NB4 (cell line): ENCODE measurements around the gene KCNN4.

ENCODE experiments used
- DNase-seq: peaks from one replicate; pipeline ENCODE4 v3.0.0; 2010; ENCODE audit warnings: low read depth
- H3K4me3 ChIP-seq: one replicate; pipeline ENCODE4 v1.5.1; 2011; ENCODE audit warnings: mild to moderate bottlenecking, low read depth, low read length, moderate library complexity
- MYC ChIP-seq: IDR thresholded peaks from 2 replicates; pipeline ENCODE4 v1.6.1; 2011; ENCODE audit warnings: low read depth, low read length
- POLR2A ChIP-seq: IDR thresholded peaks from 2 replicates; pipeline ENCODE4 v1.6.1; 2011; ENCODE audit warnings: mild to moderate bottlenecking; ENCODE audit not compliant: insufficient read length; ENCODE audit errors: extremely low read depth
- TF ChIP-seq, protein P1 (sequence below): IDR thresholded peaks from one replicate; pipeline ENCODE4 v1.5.1; 2012; ENCODE audit warnings: low read depth, low read length
- TF ChIP-seq, protein P2 (sequence below): IDR thresholded peaks from 2 replicates; pipeline ENCODE4 v1.6.1; 2011; ENCODE audit warnings: low read depth, low read length

KCNN4 gene

DNA sequence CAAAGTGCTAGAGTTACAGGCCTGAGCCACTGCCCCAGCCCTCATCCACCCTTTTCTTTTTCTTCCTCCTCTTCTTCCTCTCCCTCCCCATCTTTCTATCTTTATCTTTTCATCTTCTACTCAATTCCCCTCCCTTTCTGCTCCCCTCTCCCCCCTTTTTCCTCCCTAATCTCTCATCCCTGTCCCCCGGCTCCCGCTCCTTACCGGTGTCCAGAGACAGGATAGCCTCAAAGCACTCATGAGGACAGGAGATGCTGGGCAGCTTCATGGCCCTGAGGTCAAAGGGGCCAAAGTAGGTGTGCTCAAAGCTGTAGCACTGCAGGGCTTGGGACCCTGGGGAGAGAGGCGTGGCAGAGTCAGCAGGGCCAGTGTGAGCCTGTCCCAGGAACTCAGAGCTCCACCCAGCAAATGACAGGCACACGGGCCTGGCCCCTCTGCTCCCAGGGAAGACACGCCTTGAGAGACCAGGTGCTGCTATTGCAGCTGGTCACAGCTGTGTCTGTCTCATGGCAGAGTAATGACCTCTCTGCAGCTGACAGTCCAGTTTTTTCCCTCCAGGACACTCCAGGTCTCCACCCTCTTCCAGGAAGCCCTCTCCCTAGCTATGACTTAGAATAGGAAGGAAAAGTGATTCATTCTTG, 18.8 kb upstream of the KCNN4 start:
- DNase-seq, result no peak
- TF ChIP-seq, protein P1, sequence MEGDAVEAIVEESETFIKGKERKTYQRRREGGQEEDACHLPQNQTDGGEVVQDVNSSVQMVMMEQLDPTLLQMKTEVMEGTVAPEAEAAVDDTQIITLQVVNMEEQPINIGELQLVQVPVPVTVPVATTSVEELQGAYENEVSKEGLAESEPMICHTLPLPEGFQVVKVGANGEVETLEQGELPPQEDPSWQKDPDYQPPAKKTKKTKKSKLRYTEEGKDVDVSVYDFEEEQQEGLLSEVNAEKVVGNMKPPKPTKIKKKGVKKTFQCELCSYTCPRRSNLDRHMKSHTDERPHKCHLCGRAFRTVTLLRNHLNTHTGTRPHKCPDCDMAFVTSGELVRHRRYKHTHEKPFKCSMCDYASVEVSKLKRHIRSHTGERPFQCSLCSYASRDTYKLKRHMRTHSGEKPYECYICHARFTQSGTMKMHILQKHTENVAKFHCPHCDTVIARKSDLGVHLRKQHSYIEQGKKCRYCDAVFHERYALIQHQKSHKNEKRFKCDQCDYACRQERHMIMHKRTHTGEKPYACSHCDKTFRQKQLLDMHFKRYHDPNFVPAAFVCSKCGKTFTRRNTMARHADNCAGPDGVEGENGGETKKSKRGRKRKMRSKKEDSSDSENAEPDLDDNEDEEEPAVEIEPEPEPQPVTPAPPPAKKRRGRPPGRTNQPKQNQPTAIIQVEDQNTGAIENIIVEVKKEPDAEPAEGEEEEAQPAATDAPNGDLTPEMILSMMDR, result no peak
- no peak for TF ChIP-seq POLR2A
- TF ChIP-seq, protein P2, sequence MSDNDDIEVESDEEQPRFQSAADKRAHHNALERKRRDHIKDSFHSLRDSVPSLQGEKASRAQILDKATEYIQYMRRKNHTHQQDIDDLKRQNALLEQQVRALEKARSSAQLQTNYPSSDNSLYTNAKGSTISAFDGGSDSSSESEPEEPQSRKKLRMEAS, result no peak
- no peak for TF ChIP-seq MYC
- no peak overlapping the region for H3K4me3 ChIP-seq

DNA sequence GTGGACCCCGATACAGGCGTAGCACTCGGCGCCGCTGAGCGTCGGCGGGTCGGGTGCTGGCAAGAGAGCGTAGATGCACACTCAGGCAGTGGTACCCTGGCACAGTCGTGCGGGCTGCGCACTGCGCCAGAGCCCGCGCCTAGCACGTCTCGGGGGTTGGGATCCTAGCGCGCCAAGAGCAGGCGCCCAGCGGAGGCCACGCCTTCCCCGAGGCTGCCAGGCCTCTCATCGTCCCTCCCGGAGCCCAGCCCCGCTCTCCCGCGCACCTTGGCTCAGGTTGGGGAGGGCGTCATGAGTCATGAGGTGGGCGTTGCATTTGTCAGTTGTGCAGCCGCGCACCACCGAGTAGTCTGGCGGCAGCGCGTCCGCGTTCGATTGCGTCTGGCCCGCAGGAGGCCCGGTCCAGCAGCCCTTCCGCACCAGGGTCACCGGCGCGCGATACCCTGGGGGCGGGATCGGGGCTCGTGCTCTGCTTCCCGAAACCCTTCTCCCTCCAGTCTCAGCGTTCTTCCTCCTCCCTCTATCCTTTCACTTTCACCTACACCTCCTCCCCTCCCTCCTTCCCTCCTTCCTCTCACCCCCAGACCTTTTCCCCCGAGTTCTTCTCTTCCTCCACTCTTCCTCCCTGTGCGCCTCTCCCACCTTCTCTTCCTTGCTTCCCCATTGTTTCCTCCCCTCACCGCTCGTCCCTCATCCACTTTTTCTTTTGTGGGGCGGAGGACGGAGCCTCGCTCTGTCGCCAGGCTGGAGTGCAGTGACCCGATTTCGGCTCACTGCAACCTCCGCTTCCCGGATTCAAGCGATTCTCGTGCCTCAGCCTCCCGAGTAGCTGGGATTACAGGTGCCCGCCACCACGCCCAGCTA, 18.0 kb upstream of the KCNN4 start:
- TF ChIP-seq, protein P2, result no peak
- TF ChIP-seq MYC (no peak), POLR2A (no peak)
- TF ChIP-seq, protein P1, result no peak
- peak; percentile 6 for DNase-seq
- no peak overlapping the region for H3K4me3 ChIP-seq

DNA sequence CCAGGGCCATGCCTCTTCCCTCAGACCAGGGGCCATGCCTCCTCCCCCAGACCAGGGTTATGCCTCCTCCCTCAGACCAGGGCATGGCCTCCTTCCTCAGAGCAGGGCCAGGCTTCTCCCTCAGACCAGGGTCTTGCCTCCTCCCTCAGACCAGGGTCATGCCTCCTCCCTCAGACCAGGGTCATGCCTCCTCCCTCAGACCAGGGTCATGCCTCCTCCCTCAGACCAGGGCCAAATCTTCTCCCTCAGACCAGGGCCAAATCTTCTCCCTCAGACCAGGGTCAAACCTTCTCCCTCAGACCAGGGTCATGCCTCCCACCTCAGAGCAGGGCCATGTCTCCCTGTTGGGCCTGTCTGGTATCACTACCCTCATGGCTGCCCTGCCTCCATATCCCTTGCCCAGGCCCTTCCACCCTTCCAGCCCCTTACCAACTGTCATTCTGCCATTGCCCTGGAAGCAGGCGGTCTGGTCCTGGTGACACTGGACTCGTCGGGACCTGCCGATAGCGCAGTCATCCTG, 17.3 kb upstream of the KCNN4 start:
- no peak overlapping the region for H3K4me3 ChIP-seq
- TF ChIP-seq MYC (no peak), POLR2A (no peak)
- TF ChIP-seq, protein P2, result no peak
- TF ChIP-seq, protein P1, result no peak

DNA sequence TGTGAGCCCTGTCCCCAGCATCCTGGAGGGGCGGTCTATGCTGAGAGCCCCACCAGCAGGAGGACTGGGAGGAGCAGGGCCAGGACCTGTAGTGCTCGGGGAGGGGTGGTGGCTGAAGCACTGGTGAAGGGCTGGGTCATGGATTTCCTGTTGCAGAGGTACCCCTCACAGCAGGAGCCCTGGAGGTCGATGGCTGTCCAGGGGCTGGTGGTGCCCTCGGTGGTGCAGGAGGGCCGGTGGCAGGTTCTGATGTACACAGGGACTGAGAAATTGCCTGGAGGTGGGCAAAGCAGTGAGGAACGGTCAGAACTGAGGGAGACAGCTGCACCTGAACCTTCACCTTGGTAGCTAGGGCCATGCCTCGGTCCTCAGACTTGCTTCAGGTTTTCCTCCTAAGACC, 16.8 kb upstream of the KCNN4 start:
- TF ChIP-seq POLR2A (no peak), MYC (no peak)
- TF ChIP-seq, protein P1, result no peak
- TF ChIP-seq, protein P2, result no peak
- no peak overlapping the region for H3K4me3 ChIP-seq
- DNase-seq, result no peak

More for the DNA sequence above, 17.3 kb upstream of the KCNN4 start:
- DNase-seq, result no peak

DNA sequence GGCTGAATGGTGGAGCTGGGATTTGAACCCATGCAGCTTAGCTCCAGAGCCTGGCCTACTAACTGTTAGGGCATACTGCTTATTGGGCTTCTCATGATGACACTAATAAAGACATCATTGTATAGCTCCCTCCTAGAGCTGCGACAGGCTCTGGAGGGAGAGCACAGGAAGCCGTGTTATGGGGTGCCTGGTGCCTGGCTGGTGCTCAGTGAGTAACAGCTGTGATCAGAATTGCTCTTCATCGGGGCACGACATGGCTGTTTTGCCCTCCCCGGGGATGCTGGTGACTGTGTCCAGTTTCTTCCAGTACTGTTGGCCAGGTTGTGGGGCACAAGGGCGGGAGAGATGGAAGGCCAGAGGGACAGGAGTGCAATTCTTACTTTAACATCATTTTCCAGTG, 16.3 kb upstream of the KCNN4 start:
- no peak for TF ChIP-seq MYC
- TF ChIP-seq, protein P1, result no peak
- TF ChIP-seq POLR2A, result no peak
- TF ChIP-seq, protein P2, result no peak
- no peak overlapping the region for H3K4me3 ChIP-seq
- DNase-seq, result no peak
